Smooth muscle cell (in vitro differentiated cells): Measurements from ENCODE around the gene IPPK. TPM values are rescaled to one million over a fixed set of nuclear protein-coding genes. Genes with fewer than 3 reads are reported as not detected.

Experiments
- DNase-seq: peaks from one replicate; lab custom pipeline; 2025; ENCODE audit not compliant: unreplicated experiment; lab: John Stamatoyannopoulos, UW
- H2AFZ ChIP-seq: fragments of 200-600 bp; sonication (generic); 2 replicates; pipeline ENCODE4 v1.6.0; 2016; ENCODE audit warnings: antibody characterized with exemption, low read depth, mild to moderate bottlenecking
- H3F3A ChIP-seq: fragments of 200-600 bp; sonication (generic); 2 replicates; pipeline ENCODE4 v1.6.0; 2017; ENCODE audit warnings: antibody characterized with exemption, low read depth
- H3K27ac ChIP-seq: fragments of 200-600 bp; sonication (generic); 2 replicates; pipeline ENCODE4 v1.5.1; 2016; ENCODE audit warnings: low read depth, mild to moderate bottlenecking
- H3K27me3 ChIP-seq: fragments of 200-600 bp; sonication (generic); 2 replicates; pipeline ENCODE4 v1.6.1; 2016; ENCODE audit warnings: low read depth, mild to moderate bottlenecking
- H3K36me3 ChIP-seq: fragments of 200-600 bp; sonication (generic); 2 replicates; pipeline ENCODE4 v1.5.1; 2016; ENCODE audit warnings: low read depth
- H3K4me1 ChIP-seq: fragments of 200-600 bp; sonication (generic); 2 replicates; pipeline ENCODE4 v1.5.1; 2016; ENCODE audit warnings: low read depth
- H3K4me2 ChIP-seq: fragments of 200-600 bp; sonication (generic); 2 replicates; pipeline ENCODE4 v1.6.0; 2016; ENCODE audit warnings: mild to moderate bottlenecking
- H3K4me3 ChIP-seq: fragments of 200-600 bp; sonication (generic); 2 replicates; pipeline ENCODE4 v1.5.1; 2016; ENCODE audit warnings: mild to moderate bottlenecking
- H3K79me2 ChIP-seq: fragments of 200-600 bp; sonication (generic); 2 replicates; pipeline ENCODE4 v1.6.0; 2016; ENCODE audit warnings: low read depth, mild to moderate bottlenecking
- H3K9ac ChIP-seq: fragments of 200-600 bp; sonication (generic); 2 replicates; pipeline ENCODE4 v1.6.0; 2016; ENCODE audit warnings: low read depth
- H3K9me3 ChIP-seq: fragments of 200-600 bp; sonication (generic); replicated peaks from 2 replicates; pipeline ENCODE4 v1.5.1; 2016; ENCODE audit warnings: low read depth
- H4K20me1 ChIP-seq: fragments of 200-600 bp; sonication (generic); 2 replicates; pipeline ENCODE4 v1.6.0; 2016; ENCODE audit warnings: low read depth
- WGBS: methylation state at CpG from one replicate; pipeline ENCODE4 v1.1.7; 2016; ENCODE audit warnings: low lambda C conversion rate; 5-methylcytosine and 5-hydroxymethylcytosine counted together
- polyA plus RNA-seq: library from polyadenylated mRNA; unstranded; fragments of >200 nt; fragmentation: Nextera tagmentation; extraction: Ambion mirVana; gene quantifications from 2 replicates; pipeline ENCODE4 v1.2.1, GENCODE V29; 2016
- total RNA-seq: library from RNA; depleted of rRNA; stranded (reverse); fragments of >200 nt; gene quantifications from 2 replicates; pipeline ENCODE4 v1.2.3, GENCODE V29; 2014
- TF ChIP-seq, protein P1 (sequence below): fragments of 200-600 bp; sonication (generic); IDR thresholded peaks from 2 replicates; pipeline ENCODE4 v1.5.1; 2017; ENCODE audit warnings: borderline replicate concordance, mild to moderate bottlenecking, antibody characterized with exemption; ENCODE audit not compliant: insufficient read depth, poor library complexity, severe bottlenecking

The IPPK gene
- total and polyA plus RNA-seq, 2 experiments from 2014 or later = 9.4 to 22.1 TPM

- Histone ChIP-seq H2AFZ (no peak overlapping the region), H3K4me3 (no peak overlapping the region), H3K9ac (peak overlapping the region; percentile 40), H3K4me1 (no peaks in the 10 kb centered on the region), H3K9me3 (no peaks in the 10 kb centered on the region), H3K4me2 (no peak overlapping the region), H3K79me2 (no peaks in the 10 kb centered on the region), H3K27me3 (no peaks in the 10 kb centered on the region), H3K36me3 (no peaks in the 10 kb centered on the region), H4K20me1 (no peaks in the 10 kb centered on the region), H3F3A (no peaks in the 10 kb centered on the region), H3K27ac (peak overlapping the region; percentile 72)
- no peak for DNase-seq
- TF ChIP-seq, protein P1, sequence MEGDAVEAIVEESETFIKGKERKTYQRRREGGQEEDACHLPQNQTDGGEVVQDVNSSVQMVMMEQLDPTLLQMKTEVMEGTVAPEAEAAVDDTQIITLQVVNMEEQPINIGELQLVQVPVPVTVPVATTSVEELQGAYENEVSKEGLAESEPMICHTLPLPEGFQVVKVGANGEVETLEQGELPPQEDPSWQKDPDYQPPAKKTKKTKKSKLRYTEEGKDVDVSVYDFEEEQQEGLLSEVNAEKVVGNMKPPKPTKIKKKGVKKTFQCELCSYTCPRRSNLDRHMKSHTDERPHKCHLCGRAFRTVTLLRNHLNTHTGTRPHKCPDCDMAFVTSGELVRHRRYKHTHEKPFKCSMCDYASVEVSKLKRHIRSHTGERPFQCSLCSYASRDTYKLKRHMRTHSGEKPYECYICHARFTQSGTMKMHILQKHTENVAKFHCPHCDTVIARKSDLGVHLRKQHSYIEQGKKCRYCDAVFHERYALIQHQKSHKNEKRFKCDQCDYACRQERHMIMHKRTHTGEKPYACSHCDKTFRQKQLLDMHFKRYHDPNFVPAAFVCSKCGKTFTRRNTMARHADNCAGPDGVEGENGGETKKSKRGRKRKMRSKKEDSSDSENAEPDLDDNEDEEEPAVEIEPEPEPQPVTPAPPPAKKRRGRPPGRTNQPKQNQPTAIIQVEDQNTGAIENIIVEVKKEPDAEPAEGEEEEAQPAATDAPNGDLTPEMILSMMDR = no peak
- 80% methylated on average over 12 of the region's 12 CpGs for WGBS
Measured at GRCh38 chr9:92680166-92681119, 10.5 kb upstream of the IPPK start.

GRCh38 chr9:92679413-92680165, 9.7 kb upstream of the IPPK start:
- Histone ChIP-seq H3K9ac (no peak overlapping the region), H3F3A (no peaks in the 10 kb centered on the region), H3K27ac (peak overlapping the region; percentile 72), H3K4me2 (no peak overlapping the region), H3K36me3 (no peaks in the 10 kb centered on the region), H4K20me1 (no peaks in the 10 kb centered on the region), H3K27me3 (no peaks in the 10 kb centered on the region), H3K79me2 (no peaks in the 10 kb centered on the region), H3K9me3 (no peaks in the 10 kb centered on the region), H2AFZ (no peak overlapping the region), H3K4me1 (no peaks in the 10 kb centered on the region), H3K4me3 (no peak overlapping the region)
- TF ChIP-seq, protein P1 = no peak
- 85% methylated on average over 14 of the region's 14 CpGs for WGBS
- DNase-seq = no peak

DNA sequence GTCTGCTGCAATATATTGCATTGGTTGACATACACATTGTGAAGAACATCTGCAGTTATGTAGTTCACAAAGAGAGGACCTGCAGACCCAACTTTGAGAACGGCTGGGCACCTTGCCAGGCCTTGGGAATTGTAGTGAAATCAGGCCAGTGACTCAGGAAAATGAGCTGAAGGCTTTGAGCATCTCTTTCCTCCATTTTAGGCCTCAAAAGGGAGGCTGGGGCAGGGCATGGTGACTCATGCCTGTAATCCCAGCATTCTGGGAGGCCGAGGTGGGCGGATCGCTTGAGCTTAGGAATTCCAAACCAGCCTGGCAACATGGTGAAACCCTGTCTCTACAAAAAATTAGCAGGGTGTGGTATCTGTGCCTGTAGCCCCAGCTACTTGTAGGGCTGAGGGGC, 1.4 kb upstream of the IPPK start:
- Histone ChIP-seq H3K36me3 (no peaks in the 10 kb centered on the region), H3K4me3 (peak overlapping the region; percentile 78), H4K20me1 (peaks cover 26% of the 10 kb centered on the region), H3K27ac (peak overlapping the region; percentile 98), H3K4me2 (peak overlapping the region; percentile 93), H3F3A (peaks cover 6% of the 10 kb centered on the region), H2AFZ (no peak overlapping the region), H3K9me3 (no peaks in the 10 kb centered on the region), H3K9ac (no peak overlapping the region), H3K27me3 (no peaks in the 10 kb centered on the region), H3K79me2 (peaks cover 34% of the 10 kb centered on the region), H3K4me1 (peaks cover 7% of the 10 kb centered on the region)
- 43% methylated on average over 4 of the region's 4 CpGs for WGBS
- peak; percentile 11 for DNase-seq
- TF ChIP-seq, protein P1 = no peak
